ENCODE results near the gene CDH4.

The CDH4 gene

DNA sequence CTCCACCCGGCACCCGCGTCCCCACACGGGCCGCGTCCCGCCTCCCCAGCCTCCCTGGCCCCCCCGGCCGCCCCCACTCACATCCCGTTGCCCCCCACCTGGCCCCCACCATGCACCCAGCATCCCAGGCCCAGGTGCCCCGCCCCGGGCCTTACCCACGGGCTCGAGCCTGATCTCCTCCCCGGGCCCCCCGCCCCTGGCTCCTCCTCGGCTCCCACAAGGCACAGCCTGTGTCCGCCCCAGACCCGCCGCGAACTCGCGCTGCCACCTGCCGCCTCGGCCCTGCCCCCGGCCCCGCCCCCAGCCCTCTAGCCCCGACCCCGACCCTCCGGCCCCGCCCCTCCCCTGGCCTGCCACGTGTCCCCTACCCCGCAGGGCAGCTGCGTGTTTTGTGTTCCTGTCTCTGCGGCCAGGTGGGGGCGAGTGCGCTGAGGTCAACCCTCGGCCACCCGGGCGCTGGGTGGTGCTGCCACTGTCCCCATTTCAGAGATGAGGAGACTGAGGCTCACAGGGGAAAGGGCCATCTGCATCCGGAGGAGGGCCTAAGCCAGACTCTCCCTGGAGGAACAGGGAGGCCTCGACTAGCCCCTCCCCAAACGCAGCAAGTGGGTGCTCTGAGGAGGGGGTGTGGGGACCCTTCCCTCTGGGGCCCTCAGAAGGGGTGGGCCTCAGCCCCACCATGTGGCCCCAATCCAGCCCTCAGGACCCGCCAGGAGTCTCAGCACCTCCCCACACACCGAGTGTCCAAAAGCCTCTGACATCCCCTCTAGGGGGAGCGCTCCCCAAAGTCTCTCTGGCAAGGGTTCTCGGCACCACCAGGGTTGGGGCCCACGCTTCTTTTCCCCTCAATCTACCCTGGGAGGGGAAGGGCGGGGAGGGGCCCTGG, 713.8 kb downstream of the CDH4 start:
- no peak for DNase-seq (ENCODE audit: low spot score)
- TF ChIP-seq, protein P1, sequence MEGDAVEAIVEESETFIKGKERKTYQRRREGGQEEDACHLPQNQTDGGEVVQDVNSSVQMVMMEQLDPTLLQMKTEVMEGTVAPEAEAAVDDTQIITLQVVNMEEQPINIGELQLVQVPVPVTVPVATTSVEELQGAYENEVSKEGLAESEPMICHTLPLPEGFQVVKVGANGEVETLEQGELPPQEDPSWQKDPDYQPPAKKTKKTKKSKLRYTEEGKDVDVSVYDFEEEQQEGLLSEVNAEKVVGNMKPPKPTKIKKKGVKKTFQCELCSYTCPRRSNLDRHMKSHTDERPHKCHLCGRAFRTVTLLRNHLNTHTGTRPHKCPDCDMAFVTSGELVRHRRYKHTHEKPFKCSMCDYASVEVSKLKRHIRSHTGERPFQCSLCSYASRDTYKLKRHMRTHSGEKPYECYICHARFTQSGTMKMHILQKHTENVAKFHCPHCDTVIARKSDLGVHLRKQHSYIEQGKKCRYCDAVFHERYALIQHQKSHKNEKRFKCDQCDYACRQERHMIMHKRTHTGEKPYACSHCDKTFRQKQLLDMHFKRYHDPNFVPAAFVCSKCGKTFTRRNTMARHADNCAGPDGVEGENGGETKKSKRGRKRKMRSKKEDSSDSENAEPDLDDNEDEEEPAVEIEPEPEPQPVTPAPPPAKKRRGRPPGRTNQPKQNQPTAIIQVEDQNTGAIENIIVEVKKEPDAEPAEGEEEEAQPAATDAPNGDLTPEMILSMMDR (IDR thresholded peaks at IDR 0.05; ENCODE audit: borderline replicate concordance, control extremely low read depth, extremely low read depth, insufficient read depth, missing control alignments), result no peak
- in situ Hi-C loops (cut with MboI; ENCODE audit: low sequenced_read_pairs, unreplicated experiment), result no loop called here

DNA sequence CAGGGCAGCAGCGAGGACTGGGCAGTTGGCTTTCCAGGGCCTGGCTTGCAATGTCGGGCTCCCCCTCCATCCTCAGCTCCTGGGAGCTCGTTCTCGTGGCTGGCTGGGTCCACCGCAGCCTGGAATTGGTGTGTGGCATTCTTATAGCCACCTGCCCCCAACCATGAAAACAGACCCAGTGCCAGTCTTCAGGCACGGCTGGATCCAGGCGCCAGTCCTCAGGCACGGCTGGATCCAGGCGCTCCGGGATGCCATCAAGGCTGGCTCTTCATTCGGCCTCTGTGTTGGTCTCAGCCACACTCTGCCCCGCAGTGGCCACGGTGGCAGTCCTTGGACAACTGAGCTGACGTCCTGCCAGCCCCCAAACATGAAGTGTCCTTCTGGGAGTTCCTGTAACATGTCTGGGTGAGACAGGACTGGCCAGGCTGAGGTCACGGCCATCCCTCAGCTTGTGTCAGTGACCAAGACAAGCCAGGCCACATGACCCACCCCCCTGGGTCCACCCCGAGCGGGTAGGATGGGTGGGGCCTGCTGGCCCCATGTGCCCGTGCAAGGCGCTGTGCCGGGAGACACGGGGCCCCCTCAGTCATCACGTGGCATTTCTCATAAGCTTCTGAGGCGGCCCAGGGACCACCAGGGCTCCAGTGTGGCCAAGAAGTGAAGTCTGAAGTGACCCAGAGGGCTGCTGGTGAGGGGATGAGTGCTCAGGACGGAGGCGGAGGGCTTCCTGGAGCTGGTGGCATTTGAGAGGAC, 714.6 kb downstream of the CDH4 start:
- DNase-seq (ENCODE audit: low spot score), result no peak
- in situ Hi-C loops (cut with MboI; ENCODE audit: low sequenced_read_pairs, unreplicated experiment), result no loop called here
- TF ChIP-seq, protein P1 (IDR thresholded peaks at IDR 0.05; ENCODE audit: borderline replicate concordance, control extremely low read depth, extremely low read depth, insufficient read depth, missing control alignments), result no peak

DNA sequence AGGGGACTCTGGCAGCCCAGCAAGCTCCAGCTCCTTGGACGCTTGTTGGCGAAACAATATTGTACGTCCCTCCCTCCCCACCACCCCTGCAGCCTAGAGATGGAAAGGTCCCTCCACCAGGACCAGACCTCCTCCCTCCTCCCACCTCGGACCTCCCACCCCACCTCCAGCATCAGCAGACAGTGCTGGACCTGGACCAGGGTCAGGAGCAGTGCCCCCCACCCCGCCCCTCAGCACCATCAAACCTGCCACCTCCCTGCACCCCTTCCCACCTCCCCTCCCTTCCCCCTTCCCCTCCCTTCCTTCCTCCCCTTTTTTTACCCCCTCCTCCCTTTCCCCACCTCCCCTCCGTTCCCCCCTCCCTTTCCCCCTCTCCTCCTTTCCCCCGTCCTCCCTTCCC, 715.2 kb downstream of the CDH4 start:
- in situ Hi-C loops (cut with MboI; ENCODE audit: low sequenced_read_pairs, unreplicated experiment), result no loop called here
- TF ChIP-seq, protein P1 (IDR thresholded peaks at IDR 0.05; ENCODE audit: borderline replicate concordance, control extremely low read depth, extremely low read depth, insufficient read depth, missing control alignments), result no peak
- DNase-seq (ENCODE audit: low spot score), result no peak

DNA sequence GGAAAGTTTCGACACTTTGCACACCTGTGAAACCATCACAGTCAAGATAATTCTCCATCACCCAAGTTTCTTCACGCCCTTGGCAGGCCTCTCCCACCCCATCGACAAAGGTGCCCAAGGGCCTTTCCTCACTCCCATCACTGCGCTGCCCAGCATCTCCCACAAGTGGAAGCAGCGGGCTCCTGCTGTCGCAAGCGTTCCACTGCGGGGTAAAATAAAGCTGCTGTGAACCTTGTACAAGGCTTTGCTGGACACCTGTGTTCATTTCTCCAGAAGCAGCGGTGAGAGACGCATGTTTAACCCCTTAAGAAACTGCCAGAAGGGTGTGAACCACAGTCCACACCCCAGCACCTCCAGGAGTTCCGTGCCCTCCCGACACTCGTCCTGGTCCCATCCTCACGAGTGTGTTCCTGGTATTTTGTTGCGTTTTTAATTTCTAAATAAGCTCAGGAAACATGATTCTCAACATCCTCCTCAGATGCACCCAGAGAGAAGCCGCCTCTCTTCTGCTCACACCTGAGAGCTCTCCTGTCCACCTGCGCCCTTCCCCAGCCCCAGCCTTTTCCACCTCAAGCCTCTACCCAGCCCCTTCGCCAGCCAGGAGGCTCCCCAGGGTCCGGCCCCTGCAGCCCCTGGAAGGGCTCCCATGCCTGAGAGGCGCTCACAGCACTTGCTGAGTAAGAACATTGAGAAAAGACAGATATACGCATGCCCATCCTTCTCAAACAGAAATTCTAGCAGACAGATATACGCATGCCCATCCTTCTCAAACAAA, 716.2 kb downstream of the CDH4 start:
- TF ChIP-seq, protein P1 (IDR thresholded peaks at IDR 0.05; ENCODE audit: borderline replicate concordance, control extremely low read depth, extremely low read depth, insufficient read depth, missing control alignments), result no peak
- in situ Hi-C loops (cut with MboI; ENCODE audit: low sequenced_read_pairs, unreplicated experiment), result no loop called here
- DNase-seq (ENCODE audit: low spot score), result no peak

DNA sequence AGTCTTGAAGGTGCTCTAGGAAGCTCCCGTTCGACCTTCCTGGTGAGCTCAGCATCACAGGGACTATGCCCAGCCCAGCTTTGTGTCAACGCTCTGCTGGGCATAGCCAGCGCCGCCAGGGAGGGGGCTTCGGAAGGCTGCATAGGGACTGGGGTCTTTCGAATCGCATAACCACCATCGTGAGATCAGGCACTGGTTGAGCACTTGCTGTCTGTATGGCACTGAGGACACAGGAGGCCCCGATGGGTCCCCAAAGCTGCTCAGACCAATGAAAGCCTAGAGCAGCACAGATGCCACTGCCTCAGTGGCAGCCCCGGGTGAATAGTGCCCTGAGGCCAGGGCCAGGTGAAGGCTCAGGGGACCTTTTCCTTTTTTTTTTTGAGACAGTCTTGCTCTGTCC, 716.9 kb downstream of the CDH4 start:
- in situ Hi-C loops (cut with MboI; ENCODE audit: low sequenced_read_pairs, unreplicated experiment), result no loop called here
- no peak for DNase-seq (ENCODE audit: low spot score)
- TF ChIP-seq, protein P1 (IDR thresholded peaks at IDR 0.05; ENCODE audit: borderline replicate concordance, control extremely low read depth, extremely low read depth, insufficient read depth, missing control alignments), result no peak

DNA sequence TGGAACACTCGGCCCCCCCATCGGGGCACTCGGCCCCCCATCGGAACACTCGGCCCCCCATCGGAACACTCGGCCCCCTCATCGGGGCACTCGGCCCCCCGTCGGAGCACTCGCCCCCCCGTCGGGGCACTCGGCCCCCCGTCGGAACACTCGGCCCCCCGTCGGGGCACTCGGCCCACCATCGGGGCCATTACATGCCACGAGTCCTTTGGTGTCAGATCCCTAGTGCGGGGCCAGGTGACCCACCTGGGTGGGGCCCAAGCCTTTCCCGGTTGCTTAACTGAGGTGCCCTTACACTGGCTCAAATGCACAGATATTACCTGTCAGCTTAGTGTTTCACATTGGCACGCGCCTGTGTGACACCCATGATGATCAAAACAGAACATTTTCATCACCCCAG, 717.7 kb downstream of the CDH4 start:
- DNase-seq (ENCODE audit: low spot score), result no peak
- in situ Hi-C loops (cut with MboI; ENCODE audit: low sequenced_read_pairs, unreplicated experiment), result no loop called here
- TF ChIP-seq, protein P1 (IDR thresholded peaks at IDR 0.05; ENCODE audit: borderline replicate concordance, control extremely low read depth, extremely low read depth, insufficient read depth, missing control alignments), result no peak
